ENCODE results near the gene GLT8D2.

The GLT8D2 gene

GRCh38 chr12:104049903-104050356, at the start of gene GLT8D2:
GLT8D2 (minus strand) TSS chr12:104050187; CDS start chr12:104019648, 30,539 bp downstream.
- no peak for DNase-seq

- DNase-seq: no peak
Observed at GRCh38 chr12:104097954-104098353, 48.0 kb upstream of the GLT8D2 start.

GRCh38 chr12:104095289-104095688, 45.3 kb upstream of the GLT8D2 start:
- DNase-seq: no peak

- DNase-seq: no peak
Observed at GRCh38 chr12:104094284-104094683, 44.3 kb upstream of the GLT8D2 start.

GRCh38 chr12:104091136-104091535, 41.1 kb upstream of the GLT8D2 start:
- DNase-seq: no peak

GRCh38 chr12:104090685-104091084, 40.7 kb upstream of the GLT8D2 start:
- DNase-seq: no peak

- peak; percentile 56 for DNase-seq
Observed at GRCh38 chr12:104083769-104084475, 33.9 kb upstream of the GLT8D2 start.

- DNase-seq: no peak
Observed at GRCh38 chr12:104080764-104081163, 30.8 kb upstream of the GLT8D2 start.

- no peak for DNase-seq
Observed at GRCh38 chr12:104079024-104079423, 29.0 kb upstream of the GLT8D2 start.

- DNase-seq: no peak
Observed at GRCh38 chr12:104073699-104074098, 23.7 kb upstream of the GLT8D2 start.

GRCh38 chr12:104072099-104072498, 22.1 kb upstream of the GLT8D2 start:
- DNase-seq: no peak

GRCh38 chr12:104064842-104065427, 14.9 kb upstream of the GLT8D2 start:
- peak; percentile 55 for DNase-seq

GRCh38 chr12:104064031-104064841, 14.2 kb upstream of the GLT8D2 start, which contains the start of gene HCFC2:
HCFC2 (plus strand) TSS chr12:104064531; CDS start chr12:104064561, 30 bp downstream.
- peak; percentile 92 for DNase-seq

GRCh38 chr12:104063712-104064030, 13.7 kb upstream of the GLT8D2 start:
- no peak for DNase-seq

- DNase-seq: no peak
Observed at GRCh38 chr12:104060791-104061190, 10.8 kb upstream of the GLT8D2 start.

GRCh38 chr12:104059963-104060362, 10.0 kb upstream of the GLT8D2 start:
- no peak for DNase-seq

GRCh38 chr12:104058802-104059201, 8.8 kb upstream of the GLT8D2 start:
- DNase-seq: no peak

- DNase-seq: no peak
Observed at GRCh38 chr12:104057771-104058197, 7.8 kb upstream of the GLT8D2 start.

GRCh38 chr12:104056419-104056972, 6.5 kb upstream of the GLT8D2 start:
- no peak for DNase-seq

GRCh38 chr12:104055686-104056388, 5.8 kb upstream of the GLT8D2 start:
- no peak for DNase-seq

GRCh38 chr12:104054681-104055346, 4.8 kb upstream of the GLT8D2 start:
- no peak for DNase-seq

GRCh38 chr12:104050436-104050835, 449 bp upstream of the GLT8D2 start:
- no peak for DNase-seq
